ENCODE results near the gene VASP. TPM values are rescaled to one million over a fixed set of nuclear protein-coding genes. Genes with fewer than 3 reads are reported as not detected.

Gene VASP
- total and polyA plus RNA-seq, 8 donors = 12.5 to 49.3 (median 29.3) TPM

- H3K9me3 ChIP-seq = no peaks in the 10 kb centered on the region
- no peak for TF ChIP-seq CTCF (IDR thresholded peaks at IDR 0.05)
- ATAC-seq (peak; percentile 55 to 81 (median 73)), FAIRE-seq (no peak), DNase-seq (peak; percentile 63 to 81 (median 72))
- H3K4me1 ChIP-seq = peaks cover 3 to 7% (median 6%) of the 10 kb centered on the region in 3 donors
- no peaks in the 10 kb centered on the region for H3K36me3 ChIP-seq
- H3K27me3 ChIP-seq = no peaks in the 10 kb centered on the region
- H3K4me3 ChIP-seq = peak overlapping the region; percentile 21 to 58 (median 29)
- intact Hi-C loops (cut with DNase I) = loop anchor here in 1 of 3 donors (10.0 kb wide), 1 partner anchor 106 kb away; the partner anchor contains the start of gene EML2
- H3K27ac ChIP-seq = peak overlapping the region in 3 of 4 donors; percentile 34 to 58 (median 54)
- WGBS, 2 donors = 2% methylated on average over 46 to 49 of the region's 49 CpGs
Measured at GRCh38 chr19:45528744-45529419, 21.6 kb downstream of the VASP start.

DNA sequence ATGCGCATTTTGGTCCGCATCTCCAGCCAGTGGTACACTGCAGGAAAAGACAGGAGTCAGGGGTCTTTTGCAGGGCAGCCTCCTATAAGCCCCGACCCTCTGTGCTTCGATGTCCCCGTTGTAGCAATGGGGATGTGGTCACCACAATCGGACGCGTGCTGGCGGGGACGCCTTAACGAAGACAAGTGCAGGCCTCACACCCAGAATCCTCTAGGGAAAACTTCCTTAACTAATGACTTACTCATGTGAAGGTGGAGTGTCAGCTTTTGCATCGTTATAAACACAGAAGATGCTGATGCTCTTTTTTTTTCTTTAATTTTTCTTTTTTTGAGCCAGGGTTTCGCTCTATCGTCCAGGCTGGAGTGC is 22.1 kb downstream of the VASP start:
- 18 to 23% methylated on average over 14 of the region's 14 CpGs for WGBS, 2 donors
- Histone ChIP-seq H3K4me3 (peak overlapping the region in 3 of 4 donors; percentile 21 to 58 (median 35)), H3K4me1 (peaks cover 2 to 6% (median 2%) of the 10 kb centered on the region in 3 donors), H3K27me3 (no peaks in the 10 kb centered on the region), H3K27ac (no peak overlapping the region), H3K9me3 (no peaks in the 10 kb centered on the region), H3K36me3 (no peaks in the 10 kb centered on the region)
- intact Hi-C loops (cut with DNase I) = loop anchor here in 1 of 3 donors (10.0 kb wide), 1 partner anchor 105 kb away; the partner anchor contains the start of gene EML2
- ATAC-seq (no peak), FAIRE-seq (no peak), DNase-seq (no peak)
- no peak for TF ChIP-seq CTCF (IDR thresholded peaks at IDR 0.05)

DNA sequence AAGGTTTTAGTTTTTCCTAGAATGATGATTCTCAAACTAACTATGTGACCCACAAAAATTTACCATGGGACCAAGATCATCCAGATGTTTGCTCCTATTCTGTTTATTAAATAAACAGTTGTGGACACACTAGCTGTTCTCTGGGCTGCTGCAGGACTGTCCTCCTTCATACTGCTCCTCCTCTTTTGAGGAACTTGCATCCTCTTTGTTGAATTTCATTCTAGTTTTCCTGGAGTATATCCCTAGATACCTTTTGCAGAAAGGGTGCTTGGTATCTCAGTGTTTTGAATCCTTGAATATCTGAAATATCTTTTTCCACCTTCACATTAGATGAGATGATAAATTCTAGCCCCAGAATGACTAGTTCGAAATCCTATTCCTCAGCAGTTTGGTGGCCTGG is 24.1 kb downstream of the VASP start:
- no peak for FAIRE-seq
- WGBS, 2 donors = 94 to 95% methylated on average over 1 of the region's 1 CpG

DNA sequence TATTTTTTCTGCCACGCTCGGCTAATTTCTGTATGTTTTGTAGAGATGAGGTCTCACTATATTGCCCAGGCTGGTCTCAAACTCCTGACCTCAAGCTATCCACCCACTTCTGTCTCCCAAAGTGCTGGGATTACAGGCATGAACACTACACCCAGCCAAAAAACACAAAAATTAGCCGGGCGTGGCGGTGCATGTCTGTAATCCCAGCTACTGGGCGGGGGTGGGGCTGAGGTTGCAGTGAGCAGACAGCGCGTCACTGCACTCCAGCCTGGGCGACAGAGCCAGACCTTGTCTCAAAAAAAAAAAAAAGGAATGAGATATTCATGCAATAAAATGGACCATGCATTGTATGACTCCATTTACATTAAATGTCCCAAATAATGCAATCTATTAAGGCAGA is 32.2 kb downstream of the VASP start:
- intact Hi-C loops (cut with DNase I) = no loop called here
- no peak for FAIRE-seq
- no peaks in the 10 kb centered on the region for H3K9me3 ChIP-seq

More for the DNA sequence above, 24.1 kb downstream of the VASP start:
- H3K4me1 ChIP-seq = peaks cover 0 to 3% (median 0%) of the 10 kb centered on the region in 3 donors
- no peak for TF ChIP-seq CTCF (IDR thresholded peaks at IDR 0.05)
- H3K4me3 ChIP-seq = no peak overlapping the region
- no peaks in the 10 kb centered on the region for H3K36me3 ChIP-seq
- intact Hi-C loops (cut with DNase I) = no loop called here
- ATAC-seq (no peak), DNase-seq (no peak)
- no peaks in the 10 kb centered on the region for H3K9me3 ChIP-seq
- H3K27me3 ChIP-seq = no peaks in the 10 kb centered on the region
- H3K27ac ChIP-seq = no peak overlapping the region

More for the DNA sequence above, 32.2 kb downstream of the VASP start:
- DNase-seq (peak in 1 of 6 donors; percentile 5), ATAC-seq (no peak)
- no peaks in the 10 kb centered on the region for H3K4me1 ChIP-seq
- H3K27ac ChIP-seq = no peak overlapping the region
- 89 to 95% methylated on average over 9 of the region's 9 CpGs for WGBS, 2 donors
- no peaks in the 10 kb centered on the region for H3K36me3 ChIP-seq
- no peaks in the 10 kb centered on the region for H3K27me3 ChIP-seq
- TF ChIP-seq CTCF (IDR thresholded peaks at IDR 0.05) = no peak
- H3K4me3 ChIP-seq = no peak overlapping the region

Data from pancreas (tissue), 10 donors.